Activated gamma-delta T cell (primary cell): ENCODE results near the gene GSTM3.
"Not testable (repeated sequence)": the region's sequence is repeated elsewhere in the genome, so short reads cannot be mapped to it uniquely, and the experiment has no call there.

ENCODE experiments used
- DNase-seq: peaks from one replicate; lab custom pipeline; 2025; lab: John Stamatoyannopoulos, UW

GSTM3 gene

GRCh38 chr1:109697066-109697465, 43.8 kb downstream of the GSTM3 start:
- no peak for DNase-seq

DNA sequence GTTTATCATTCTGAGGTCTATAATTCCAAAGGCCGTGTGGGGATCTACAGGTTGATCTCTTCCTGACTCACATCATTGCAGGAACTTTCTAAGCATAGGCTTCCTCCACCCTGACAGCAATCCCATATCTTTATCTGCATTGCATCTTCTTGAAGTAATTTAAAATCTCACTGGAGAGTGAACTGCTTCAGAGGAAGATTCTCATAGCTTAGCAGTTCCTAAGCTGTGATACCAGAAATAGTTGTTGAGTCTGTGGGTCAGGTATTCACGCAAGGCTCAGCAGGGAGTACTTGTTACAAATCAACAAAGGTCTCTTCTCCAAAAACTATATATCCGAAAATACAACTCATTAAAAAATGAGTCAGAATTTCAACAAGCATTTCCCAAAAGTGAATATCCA, 45.7 kb downstream of the GSTM3 start:
- DNase-seq: not testable (repeated sequence)

GRCh38 chr1:109694400-109694799, 46.4 kb downstream of the GSTM3 start:
- DNase-seq: not testable (repeated sequence)

GRCh38 chr1:109691759-109692158, 49.1 kb downstream of the GSTM3 start:
- DNase-seq: no peak

DNA sequence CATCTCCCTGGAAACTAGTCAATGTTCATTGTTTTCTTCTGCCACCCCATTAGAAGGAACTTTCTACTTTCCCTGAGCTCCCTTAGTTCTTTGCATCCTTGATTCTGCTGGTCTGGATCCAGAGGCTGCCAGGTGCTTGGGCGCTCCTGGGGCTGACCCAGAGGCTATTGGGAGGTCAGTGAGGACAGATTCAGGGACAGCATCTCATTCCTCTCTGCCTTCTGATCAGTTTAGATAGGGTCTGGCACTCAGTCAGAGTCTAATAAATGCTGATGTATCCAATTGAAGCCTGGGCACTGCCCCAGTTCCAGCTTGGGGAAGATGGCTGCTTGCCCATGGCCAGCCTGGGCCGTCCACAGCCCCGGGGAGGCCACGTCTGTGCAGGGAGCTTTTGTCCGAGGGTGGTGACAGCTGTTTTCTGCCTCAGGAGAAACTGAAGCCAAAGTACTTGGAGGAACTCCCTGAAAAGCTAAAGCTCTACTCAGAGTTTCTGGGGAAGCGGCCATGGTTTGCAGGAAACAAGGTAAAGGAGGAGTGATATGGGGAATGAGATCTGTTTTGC, 50.9 kb downstream of the GSTM3 start:
- DNase-seq: no peak

DNA sequence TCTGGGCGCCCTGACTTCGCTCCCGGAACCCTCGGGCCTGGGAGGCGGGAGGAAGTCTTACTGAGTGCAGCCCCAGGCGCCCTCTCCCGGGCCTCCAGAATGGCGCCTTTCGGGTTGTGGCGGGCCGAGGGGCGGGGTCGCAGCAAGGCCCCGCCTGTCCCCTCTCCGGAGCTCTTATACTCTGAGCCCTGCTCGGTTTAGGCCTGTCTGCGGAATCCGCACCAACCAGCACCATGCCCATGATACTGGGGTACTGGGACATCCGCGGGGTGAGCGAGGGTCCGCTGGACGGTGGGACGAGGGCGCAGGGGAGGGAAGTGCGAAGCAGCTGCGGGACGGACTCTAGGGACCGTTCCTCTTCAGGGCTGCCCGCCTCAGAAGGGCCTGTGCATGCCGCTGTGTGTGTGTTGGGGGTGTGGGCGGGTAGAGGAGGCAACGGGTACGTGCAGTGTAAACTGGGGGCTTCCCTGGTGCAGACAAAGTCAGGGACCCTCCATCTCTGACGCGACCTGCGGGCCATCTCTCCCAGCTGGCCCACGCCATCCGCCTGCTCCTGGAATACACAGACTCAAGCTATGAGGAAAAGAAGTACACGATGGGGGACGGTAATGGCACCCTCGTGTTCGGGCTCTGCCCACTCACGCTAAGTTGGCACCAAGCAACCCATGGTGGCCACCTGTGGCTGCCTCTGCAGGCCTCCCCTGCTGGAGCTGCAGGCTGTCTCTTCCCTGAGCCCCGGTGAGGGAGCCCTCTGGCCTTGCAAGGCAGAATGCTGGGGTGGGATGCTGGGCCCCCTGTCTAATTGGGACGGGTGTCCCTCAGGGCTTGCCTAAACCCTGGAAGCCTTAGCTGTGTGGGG, 53.0 kb downstream of the GSTM3 start, which contains the start of gene GSTM1:
TSS of gene GSTM1 (plus strand) at position 177 of the 859 bp plus-strand sequence. CDS start at position 234, 57 bp downstream.
- DNase-seq: no peak

- not testable (repeated sequence) for DNase-seq
These were observed 53.7 kb downstream of the GSTM3 start for GRCh38 chr1:109687109-109687508.

- DNase-seq: not testable (repeated sequence)
These were observed 54.9 kb downstream of the GSTM3 start for GRCh38 chr1:109685890-109686289.

GRCh38 chr1:109685399-109685798, 55.4 kb downstream of the GSTM3 start:
- not testable (repeated sequence) for DNase-seq

DNA sequence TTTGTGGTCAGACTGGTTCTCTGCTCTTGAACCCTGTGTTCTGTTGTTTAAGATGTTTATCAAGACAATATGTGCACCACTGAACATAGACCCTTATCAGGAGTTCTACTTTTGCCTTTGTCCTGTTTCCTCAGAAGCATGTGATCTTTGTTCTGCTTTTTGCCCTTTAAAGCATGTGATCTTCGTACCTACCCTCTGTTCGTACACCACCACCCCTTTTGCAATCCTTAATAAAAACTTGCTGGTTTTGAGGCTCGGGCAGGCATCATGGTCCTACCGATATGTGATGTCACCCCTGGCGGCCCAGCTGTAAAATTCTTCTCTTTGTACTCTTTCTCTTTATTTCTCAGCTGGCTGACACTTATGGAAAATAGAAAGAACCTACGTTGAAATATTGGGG, 56.1 kb downstream of the GSTM3 start:
- not testable (repeated sequence) for DNase-seq
